Panc1 (cell line): ENCODE results near the gene SPCS3. TPM values are rescaled to one million over a fixed set of nuclear protein-coding genes. Genes with fewer than 3 reads are reported as not detected.

Experiments
- ATAC-seq: fragments of 200-7000 bp; cut with Tn5 transposase; 2 replicates; pipeline ENCODE4 v1.9.1; 2020; ENCODE audit warnings: mild to moderate bottlenecking, moderate library complexity
- BruUV-seq: library from RNA; stranded (reverse); fragments of 400-500 nt; replicated peaks from 2 replicates; lab custom pipeline; 2021; lab: Mats Ljungman, UMichigan
- CTCF ChIA-PET: fragments of 300-600 bp; sonication (Branson Sonifier 250); formaldehyde crosslinking; loops from one replicate; lab custom pipeline; 2022; ENCODE audit warnings: antibody characterized with exemption; lab: Charles Lee
- POLR2A ChIA-PET: fragments of 300-600 bp; sonication (Branson Sonifier 250); formaldehyde crosslinking; loops from one replicate; lab custom pipeline; 2022; ENCODE audit warnings: antibody characterized with exemption; lab: Charles Lee
- DNase-seq: peaks from one replicate; pipeline ENCODE4 v3.0.0-alpha.2; 2010; ENCODE audit warnings: low read depth, low spot score
- H3K27ac ChIP-seq: 2 replicates; pipeline ENCODE4 v1.5.1; 2011; ENCODE audit warnings: mild to moderate bottlenecking, low read length, inconsistent platforms
- H3K27me3 ChIP-seq: fragments of 200-500 bp; sonication (Bioruptor generic); 2 replicates; pipeline ENCODE4 v1.6.0; 2014; ENCODE audit warnings: low read length, inconsistent platforms; ENCODE audit not compliant: control insufficient read depth, insufficient read depth
- H3K36me3 ChIP-seq: fragments of 200-500 bp; sonication (Bioruptor generic); 2 replicates; pipeline ENCODE4 v1.5.1; 2014; ENCODE audit warnings: inconsistent platforms, mild to moderate bottlenecking, low read length, moderate library complexity; ENCODE audit not compliant: control insufficient read depth, insufficient read depth
- H3K4me1 ChIP-seq: 2 replicates; pipeline ENCODE4 v1.5.1; 2011; ENCODE audit warnings: inconsistent platforms, mild to moderate bottlenecking, low read length, moderate library complexity; ENCODE audit not compliant: control insufficient read depth, insufficient read depth
- H3K4me3 ChIP-seq, 2 experiments: 2 replicates each; pipeline ENCODE4 v1.5.1; 2011 to 2012; ENCODE audit warnings: low read depth in 2 of 2, low read length in 2 of 2, mild to moderate bottlenecking in 2 of 2, inconsistent platforms in 1 of 2, moderate library complexity in 1 of 2
- H3K9me3 ChIP-seq: fragments of 200-500 bp; sonication (Bioruptor generic); 2 replicates; pipeline ENCODE4 v1.5.1; 2014; ENCODE audit warnings: low read depth, mild to moderate bottlenecking, inconsistent platforms, low read length, moderate library complexity; ENCODE audit not compliant: control insufficient read depth, insufficient read depth
- POLR2AphosphoS5 ChIP-seq: IDR thresholded peaks from 2 replicates; pipeline ENCODE4 v1.6.1; 2012; ENCODE audit warnings: mild to moderate bottlenecking, low read depth, low read length, moderate library complexity
- REST ChIP-seq, 2 experiments: IDR thresholded peaks; 2 replicates each; pipeline ENCODE4 v1.6.1; 2011 to 2012; ENCODE audit warnings: low read depth in 2 of 2, control low read depth in 1 of 2, low read length in 1 of 2, mild to moderate bottlenecking in 1 of 2, moderate library complexity in 1 of 2; ENCODE audit not compliant: insufficient read depth in 1 of 2
- SIN3A ChIP-seq: IDR thresholded peaks from 2 replicates; pipeline ENCODE4 v1.6.1; 2012; ENCODE audit warnings: low read depth, mild to moderate bottlenecking, low read length, moderate library complexity, borderline replicate concordance; ENCODE audit not compliant: insufficient read depth
- TCF7L2 ChIP-seq: IDR thresholded peaks from 2 replicates; pipeline ENCODE4 v1.6.1; 2011; ENCODE audit warnings: mild to moderate bottlenecking, low read depth, low read length, inconsistent platforms
- in situ Hi-C: cut with HindIII; loops from 2 replicates; pipeline ENCODE4 v1.10.0; 2016; ENCODE audit warnings: low sequenced_read_pairs, low pct_unique_long_range_greater_than_20kb
- intact Hi-C: fragments of 100-400 bp; cut with micrococcal nuclease; formaldehyde crosslinking; loops from one replicate; pipeline ENCODE4 v1.10.0; 2022; ENCODE audit not compliant: unreplicated experiment
- total RNA-seq: library from RNA; stranded (reverse); gene quantifications from one replicate; pipeline ENCODE4 v1.2.1, GENCODE V29; 2021; ENCODE audit not compliant: unreplicated experiment
- TF ChIP-seq, protein P1 (sequence below): fragments of 450-650 bp; IDR thresholded peaks from 2 replicates; pipeline ENCODE4 v1.5.1; 2017; ENCODE audit warnings: mild to moderate bottlenecking

Gene SPCS3
- total RNA-seq, 1 experiment from 2014 or later = 78.5 TPM

DNA sequence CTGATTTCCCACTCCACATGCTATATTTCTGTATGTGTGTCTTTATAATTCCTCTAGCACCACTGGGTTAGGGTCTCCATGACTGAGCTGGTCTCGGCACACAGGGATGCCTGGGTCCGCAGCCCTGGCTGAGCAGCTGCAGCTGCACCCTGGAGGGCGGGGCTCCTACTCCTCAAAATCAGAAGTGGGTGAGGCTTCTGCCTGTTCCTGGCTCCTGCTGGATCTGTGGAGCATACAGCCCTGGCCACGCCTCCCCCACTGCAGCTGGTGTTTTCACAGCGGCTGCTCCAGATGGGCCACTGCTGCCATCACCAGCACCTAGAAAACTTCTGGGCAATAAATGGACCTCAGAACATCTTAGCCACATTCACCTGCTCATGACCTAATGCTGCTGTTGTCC lies 30.9 kb downstream of the SPCS3 start:
- CTCF ChIA-PET = no interaction called here
- no TSS peak for BruUV-seq
- H3K27me3 ChIP-seq = no peaks in the 10 kb centered on the region
- ATAC-seq (no peak), DNase-seq (no peak)
- in situ Hi-C loops (no loop called here), intact Hi-C loops (no loop called here)
- no peaks in the 10 kb centered on the region for H3K9me3 ChIP-seq
- POLR2A ChIA-PET = no interaction called here
- H3K4me3 ChIP-seq = no peak overlapping the region
- no peak overlapping the region for H3K27ac ChIP-seq
- no peaks in the 10 kb centered on the region for H3K36me3 ChIP-seq
- no peak for TF ChIP-seq SIN3A
- TF ChIP-seq REST (IDR thresholded peaks at IDR 0.05; ENCODE audit: insufficient read depth in 1 of 2, low read depth in 2 of 2, low read length in 1 of 2) = no peak
- TF ChIP-seq, protein P1, sequence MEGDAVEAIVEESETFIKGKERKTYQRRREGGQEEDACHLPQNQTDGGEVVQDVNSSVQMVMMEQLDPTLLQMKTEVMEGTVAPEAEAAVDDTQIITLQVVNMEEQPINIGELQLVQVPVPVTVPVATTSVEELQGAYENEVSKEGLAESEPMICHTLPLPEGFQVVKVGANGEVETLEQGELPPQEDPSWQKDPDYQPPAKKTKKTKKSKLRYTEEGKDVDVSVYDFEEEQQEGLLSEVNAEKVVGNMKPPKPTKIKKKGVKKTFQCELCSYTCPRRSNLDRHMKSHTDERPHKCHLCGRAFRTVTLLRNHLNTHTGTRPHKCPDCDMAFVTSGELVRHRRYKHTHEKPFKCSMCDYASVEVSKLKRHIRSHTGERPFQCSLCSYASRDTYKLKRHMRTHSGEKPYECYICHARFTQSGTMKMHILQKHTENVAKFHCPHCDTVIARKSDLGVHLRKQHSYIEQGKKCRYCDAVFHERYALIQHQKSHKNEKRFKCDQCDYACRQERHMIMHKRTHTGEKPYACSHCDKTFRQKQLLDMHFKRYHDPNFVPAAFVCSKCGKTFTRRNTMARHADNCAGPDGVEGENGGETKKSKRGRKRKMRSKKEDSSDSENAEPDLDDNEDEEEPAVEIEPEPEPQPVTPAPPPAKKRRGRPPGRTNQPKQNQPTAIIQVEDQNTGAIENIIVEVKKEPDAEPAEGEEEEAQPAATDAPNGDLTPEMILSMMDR = no peak
- TF ChIP-seq POLR2AphosphoS5 = no peak
- no peaks in the 10 kb centered on the region for H3K4me1 ChIP-seq

GRCh38 chr4:176354884-176355283 lies 35.1 kb downstream of the SPCS3 start:
- CTCF ChIA-PET = no interaction called here
- in situ Hi-C loops (no loop called here), intact Hi-C loops (no loop called here)
- TF ChIP-seq SIN3A (no peak), TCF7L2 (no peak), POLR2AphosphoS5 (no peak), REST (IDR thresholded peaks at IDR 0.05; ENCODE audit: insufficient read depth in 1 of 2, low read depth in 2 of 2, low read length in 1 of 2) (no peak)
- TF ChIP-seq, protein P1 = no peak
- Histone ChIP-seq H3K36me3 (no peaks in the 10 kb centered on the region), H3K4me3 (no peak overlapping the region), H3K27ac (no peak overlapping the region), H3K27me3 (no peaks in the 10 kb centered on the region), H3K4me1 (no peaks in the 10 kb centered on the region), H3K9me3 (no peaks in the 10 kb centered on the region)
- DNase-seq (no peak), ATAC-seq (no peak)
- BruUV-seq = no TSS peak
- POLR2A ChIA-PET = no interaction called here
